ENCODE measurements around the gene CYYR1. TPM values are rescaled to one million over a fixed set of nuclear protein-coding genes. Genes with fewer than 3 reads are reported as not detected.

The CYYR1 gene
- total RNA-seq, 1 experiment from 2014 or later, result 13.6 TPM

DNA sequence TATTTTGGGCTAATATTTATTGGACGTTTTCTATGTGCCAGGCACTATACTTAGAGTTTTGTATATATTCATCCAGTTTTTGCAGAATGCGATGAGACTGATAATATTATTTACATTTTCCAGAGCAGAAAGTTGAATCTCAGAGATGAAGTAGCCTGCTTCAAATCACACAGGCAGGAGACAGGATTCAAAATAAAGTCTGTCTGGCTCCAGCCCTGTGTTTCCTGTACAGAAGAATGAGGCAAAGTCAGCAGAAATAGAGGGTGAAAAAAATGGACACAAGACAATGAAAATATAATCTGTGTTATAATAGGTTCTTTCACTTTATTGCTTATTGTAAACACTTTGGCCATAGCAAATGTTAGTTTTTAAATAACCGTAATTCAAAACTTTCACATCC, 107.2 kb downstream of the CYYR1 start:
- Mint-ChIP-seq H3K4me3 (no peak overlapping the region), H3K36me3 (ENCODE audit: insufficient read depth in 1 of 3, low read depth in 3 of 3) (peaks cover 0 to 5% (median 5%) of the 10 kb centered on the region in 3 experiments; a peak in 4 of 7 replicates), H3K27me3 (ENCODE audit: low read depth) (no peaks in the 10 kb centered on the region), H3K4me1 (no peaks in the 10 kb centered on the region), H3K9me3 (no peaks in the 10 kb centered on the region), H3K27ac (no peak overlapping the region)
- no peak overlapping the region for H2AK5ac ChIP-seq (ENCODE audit: insufficient read length, low read length)
- no peak overlapping the region for H3K4me2 ChIP-seq (ENCODE audit: insufficient read depth, insufficient read length, low read length)
- no peaks in the 10 kb centered on the region for H4K20me1 ChIP-seq (ENCODE audit: control insufficient read depth, insufficient read depth, insufficient read length)
- no peak overlapping the region for H2BK12ac ChIP-seq (ENCODE audit: insufficient read length, low read depth, low read length)
- no peak overlapping the region for H3K23ac ChIP-seq (ENCODE audit: insufficient read length, low read depth, low read length)
- no peak overlapping the region for H2AFZ ChIP-seq (ENCODE audit: low read length)
- WGBS (ENCODE audit: extremely low coverage, insufficient read length, low lambda C conversion rate), result no CpG with 5 or more reads among the region's 3 CpGs
- H3K23me2 ChIP-seq (ENCODE audit: insufficient read length, low read depth, low read length, poor library complexity, severe bottlenecking), result no peaks in the 10 kb centered on the region
- H3K56ac ChIP-seq (ENCODE audit: insufficient read length, low read depth, low read length), result no peak overlapping the region
- H3K27me3 ChIP-seq (ENCODE audit: insufficient read depth, low read length), result no peaks in the 10 kb centered on the region
- no peak overlapping the region for H4K8ac ChIP-seq (replicated peaks; ENCODE audit: insufficient read length, low read depth, low read length)
- no peak overlapping the region for H3K14ac ChIP-seq (ENCODE audit: insufficient read depth, low read length)
- H4K5ac ChIP-seq (ENCODE audit: insufficient read length, low read depth, low read length), result no peak overlapping the region
- no peak overlapping the region for H4K91ac ChIP-seq (ENCODE audit: insufficient read length, low read depth, low read length)
- H2BK5ac ChIP-seq (ENCODE audit: insufficient read length, low read length), result no peak overlapping the region
- no peak for DNase-seq
- no peak overlapping the region for H2BK15ac ChIP-seq (ENCODE audit: low read depth, low read length)
- TF ChIP-seq, protein P1, sequence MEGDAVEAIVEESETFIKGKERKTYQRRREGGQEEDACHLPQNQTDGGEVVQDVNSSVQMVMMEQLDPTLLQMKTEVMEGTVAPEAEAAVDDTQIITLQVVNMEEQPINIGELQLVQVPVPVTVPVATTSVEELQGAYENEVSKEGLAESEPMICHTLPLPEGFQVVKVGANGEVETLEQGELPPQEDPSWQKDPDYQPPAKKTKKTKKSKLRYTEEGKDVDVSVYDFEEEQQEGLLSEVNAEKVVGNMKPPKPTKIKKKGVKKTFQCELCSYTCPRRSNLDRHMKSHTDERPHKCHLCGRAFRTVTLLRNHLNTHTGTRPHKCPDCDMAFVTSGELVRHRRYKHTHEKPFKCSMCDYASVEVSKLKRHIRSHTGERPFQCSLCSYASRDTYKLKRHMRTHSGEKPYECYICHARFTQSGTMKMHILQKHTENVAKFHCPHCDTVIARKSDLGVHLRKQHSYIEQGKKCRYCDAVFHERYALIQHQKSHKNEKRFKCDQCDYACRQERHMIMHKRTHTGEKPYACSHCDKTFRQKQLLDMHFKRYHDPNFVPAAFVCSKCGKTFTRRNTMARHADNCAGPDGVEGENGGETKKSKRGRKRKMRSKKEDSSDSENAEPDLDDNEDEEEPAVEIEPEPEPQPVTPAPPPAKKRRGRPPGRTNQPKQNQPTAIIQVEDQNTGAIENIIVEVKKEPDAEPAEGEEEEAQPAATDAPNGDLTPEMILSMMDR (conservative IDR thresholded peaks at IDR 0.05), result no peak
- no peak overlapping the region for H3K4ac ChIP-seq (ENCODE audit: low read depth, low read length)
- no peak overlapping the region for H2BK120ac ChIP-seq (ENCODE audit: low read depth, low read length, poor library complexity, severe bottlenecking)
- H2BK20ac ChIP-seq (ENCODE audit: low read depth, low read length, poor library complexity, severe bottlenecking), result no peak overlapping the region
- H3K79me2 ChIP-seq (ENCODE audit: insufficient read depth, low read length), result no peaks in the 10 kb centered on the region
- no peak overlapping the region for H3K9ac ChIP-seq (ENCODE audit: extremely low read depth, insufficient read length, low read length)
- no peak overlapping the region for H3T11ph ChIP-seq (ENCODE audit: low read length)
- no peaks in the 10 kb centered on the region for H3K9me3 ChIP-seq (ENCODE audit: control insufficient read depth, low read depth, low read length)
- no peaks in the 10 kb centered on the region for H3K79me1 ChIP-seq (ENCODE audit: insufficient read depth, low read depth, low read length, poor library complexity, severe bottlenecking)
- H3K27ac ChIP-seq (ENCODE audit: insufficient read length, low read depth, low read length), result no peak overlapping the region
- H3K18ac ChIP-seq (ENCODE audit: insufficient read length, low read depth, low read length), result no peak overlapping the region
- H3K4me1 ChIP-seq (ENCODE audit: insufficient read depth, low read length), result no peaks in the 10 kb centered on the region
